Fibroblast of gingiva (primary cell): Measurements from ENCODE around the gene NDUFAF3.

Source experiments
- DNase-seq: peaks from one replicate; pipeline ENCODE4 v3.0.0-alpha.2; 2011; ENCODE audit warnings: low read depth

Gene NDUFAF3

DNA sequence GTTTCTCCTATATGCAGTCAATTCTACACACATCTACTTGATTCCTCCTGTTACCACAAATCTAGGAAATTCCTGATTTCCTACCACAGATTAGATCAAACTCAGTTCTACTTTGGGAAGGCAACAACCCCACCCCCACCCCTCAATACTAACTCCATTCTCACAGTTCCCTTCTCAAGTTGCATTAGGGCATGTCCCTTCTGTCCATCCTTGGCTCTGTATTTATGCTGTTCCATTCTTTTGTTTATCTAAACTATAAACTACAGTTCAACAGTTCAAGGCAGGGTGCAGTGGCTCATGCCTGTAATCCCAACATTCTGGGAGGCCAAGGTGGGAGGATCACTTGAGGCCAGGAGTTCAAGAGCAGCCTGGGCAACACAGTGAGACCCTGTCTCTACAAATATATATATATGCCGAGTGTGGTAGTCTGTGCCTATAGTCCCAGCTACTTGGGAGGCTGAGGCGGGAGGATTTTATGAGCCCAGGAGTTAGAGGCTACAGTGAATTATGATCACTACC lies 32.5 kb downstream of the NDUFAF3 start:
- no peak for DNase-seq

- no peak for DNase-seq
Measured at GRCh38 chr3:49057268-49057667, 35.3 kb downstream of the NDUFAF3 start.

DNA sequence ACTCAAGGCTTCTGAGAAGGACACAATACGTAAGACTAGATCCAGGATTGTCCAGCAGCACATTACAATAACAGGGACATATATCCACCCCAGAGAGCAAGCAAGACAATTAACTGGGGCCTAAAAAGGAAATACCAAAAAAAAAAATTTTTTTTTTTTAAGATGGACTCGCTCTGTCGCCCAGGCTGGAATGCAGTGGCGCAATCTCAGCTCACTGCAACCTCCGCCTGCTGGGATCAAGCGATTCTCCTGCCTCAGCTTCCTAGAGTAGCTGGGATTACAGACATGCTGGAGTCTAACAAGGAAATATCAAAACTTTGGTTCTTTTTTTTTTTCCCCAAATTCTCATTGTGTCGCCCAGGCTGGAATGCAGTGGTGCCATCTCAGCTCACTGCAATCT lies 36.1 kb downstream of the NDUFAF3 start:
- no peak for DNase-seq
